Measurements from ENCODE around the gene ARHGEF9.
"Not testable (repeated sequence)": the region's sequence is repeated elsewhere in the genome, so short reads cannot be mapped to it uniquely, and the experiment has no call there.

GRCh38 chrX:63645748-63646147, 139.3 kb downstream of the ARHGEF9 start:
- TF ChIP-seq CTCF (IDR thresholded peaks at IDR 0.05; ENCODE audit: borderline replicate concordance, extremely low read depth, low read length, poor library complexity, severe bottlenecking); EZH2 (IDR thresholded peaks at IDR 0.05; ENCODE audit: borderline replicate concordance, low read depth, low read length, severe bottlenecking): not testable (repeated sequence)
